Activated B cell treated with CpG ODN at 0.5 μM for 24 hours (primary cell): Measurements from ENCODE around the gene MEN1. TPM values are rescaled to one million over a fixed set of nuclear protein-coding genes. Genes with fewer than 3 reads are reported as not detected.

Experiments
- ATAC-seq: fragments of 200-7000 bp; cut with Tn5 transposase; one replicate; pipeline ENCODE4 v1.10.0; 2021; ENCODE audit warnings: low read depth, mild to moderate bottlenecking, moderate library complexity
- CTCF ChIA-PET: fragments of 350-600 bp; sonication (Branson Sonifier 250); formaldehyde crosslinking; loops from one replicate; lab custom pipeline; 2021; ENCODE audit warnings: antibody characterized with exemption; lab: Charles Lee
- POLR2A ChIA-PET: fragments of 350-600 bp; sonication (Branson Sonifier 250); formaldehyde crosslinking; loops from one replicate; lab custom pipeline; 2021; ENCODE audit warnings: antibody characterized with exemption; lab: Charles Lee
- DNase-seq: peaks from one replicate; pipeline ENCODE4 v3.0.0; 2022
- H3K27ac Mint-ChIP-seq: one replicate; pipeline ENCODE4 v1.8.0; 2020; ENCODE audit warnings: mixed read lengths
- H3K27me3 Mint-ChIP-seq: one replicate; pipeline ENCODE4 v1.8.0; 2021; ENCODE audit warnings: mixed read lengths
- H3K36me3 Mint-ChIP-seq: one replicate; pipeline ENCODE4 v1.8.0; 2021; ENCODE audit warnings: low read depth, mixed read lengths
- H3K4me1 Mint-ChIP-seq: one replicate; pipeline ENCODE4 v1.8.0; 2021; ENCODE audit warnings: mixed read lengths
- H3K4me3 Mint-ChIP-seq: one replicate; pipeline ENCODE4 v1.8.0; 2020; ENCODE audit warnings: mild to moderate bottlenecking, mixed read lengths
- H3K9me3 Mint-ChIP-seq: one replicate; pipeline ENCODE4 v1.8.0; 2020; ENCODE audit warnings: mixed read lengths
- CTCF ChIP-seq: fragments of 200-600 bp; IDR thresholded peaks from one replicate; pipeline ENCODE4 v1.8.0; 2022; ENCODE audit warnings: antibody characterized with exemption, mild to moderate bottlenecking
- intact Hi-C: fragments of 100-400 bp; cut with micrococcal nuclease; formaldehyde crosslinking; loops from one replicate; pipeline ENCODE4 v1.15.1; 2024
- total RNA-seq: library from RNA; stranded (reverse); gene quantifications from 2 replicates; pipeline ENCODE4 v1.2.3, GENCODE V29; 2022

MEN1 gene
- total RNA-seq, 1 donor from 2014 or later: 44.6 TPM

DNA sequence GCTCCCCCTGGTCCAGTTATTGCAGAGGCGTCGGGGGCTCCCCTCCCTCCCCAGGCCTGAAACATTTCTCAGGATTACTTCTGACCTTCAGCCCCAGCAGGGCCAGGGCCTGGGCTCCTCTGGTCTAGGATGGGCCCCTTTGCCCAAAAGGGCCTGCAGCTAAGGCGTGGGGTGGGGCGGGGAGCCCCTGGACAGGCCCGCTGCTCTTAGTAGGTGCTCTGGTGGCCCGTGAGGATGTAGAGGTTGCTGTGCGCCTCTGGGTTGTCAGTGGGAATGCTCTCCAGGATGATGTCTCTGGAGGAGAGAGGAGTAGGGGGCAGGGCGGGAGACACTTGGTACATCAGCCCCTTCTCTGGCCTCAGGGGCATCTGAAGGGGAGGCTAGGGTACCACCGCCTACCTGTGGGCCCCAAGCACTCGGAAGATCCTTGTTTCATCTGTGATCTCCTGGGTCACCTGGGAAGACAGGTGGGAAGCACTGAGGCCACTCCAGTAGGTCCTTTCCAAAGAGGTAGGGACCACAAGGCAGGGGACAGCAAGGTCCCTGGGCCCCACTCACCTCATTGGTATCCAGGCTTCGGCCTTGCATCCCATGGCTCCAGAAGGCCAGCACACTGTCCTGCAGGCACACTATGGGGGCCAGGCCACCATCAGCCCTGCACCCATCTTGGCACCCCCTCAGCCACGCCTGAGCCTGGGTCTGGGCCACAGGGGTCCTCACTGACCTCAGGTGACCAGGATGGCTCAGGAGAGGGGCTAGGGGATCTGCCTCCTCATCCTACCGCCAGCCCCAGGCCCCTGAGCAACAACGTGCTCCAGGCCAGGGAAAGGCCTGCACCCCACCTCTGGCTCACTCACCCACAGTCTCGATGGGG lies 20.8 kb downstream of the MEN1 start:
- intact Hi-C loops: loop anchor here (5.0 kb wide), 1 partner anchor 223 kb away; the partner anchor contains the start of gene ARL2
- DNase-seq (no peak), ATAC-seq (no peak)
- no peak for TF ChIP-seq CTCF
- CTCF ChIA-PET: interaction anchor here (5.3 kb wide), 1 partner anchor 12 kb away, joined by 29 read pairs; the partner anchor contains the start of gene MAP4K2
- Mint-ChIP-seq H3K4me1 (peaks cover 23% of the 10 kb centered on the region), H3K4me3 (no peak overlapping the region), H3K27ac (no peak overlapping the region), H3K27me3 (no peaks in the 10 kb centered on the region), H3K36me3 (peaks cover 47% of the 10 kb centered on the region), H3K9me3 (no peaks in the 10 kb centered on the region)
- POLR2A ChIA-PET: interaction anchor here (0.6 to 1.7 kb wide), 2 partner anchors 13 to 472 kb away, joined by 3 to 6 read pairs; partner anchors contain the start of genes MAP4K2 and POLA2

DNA sequence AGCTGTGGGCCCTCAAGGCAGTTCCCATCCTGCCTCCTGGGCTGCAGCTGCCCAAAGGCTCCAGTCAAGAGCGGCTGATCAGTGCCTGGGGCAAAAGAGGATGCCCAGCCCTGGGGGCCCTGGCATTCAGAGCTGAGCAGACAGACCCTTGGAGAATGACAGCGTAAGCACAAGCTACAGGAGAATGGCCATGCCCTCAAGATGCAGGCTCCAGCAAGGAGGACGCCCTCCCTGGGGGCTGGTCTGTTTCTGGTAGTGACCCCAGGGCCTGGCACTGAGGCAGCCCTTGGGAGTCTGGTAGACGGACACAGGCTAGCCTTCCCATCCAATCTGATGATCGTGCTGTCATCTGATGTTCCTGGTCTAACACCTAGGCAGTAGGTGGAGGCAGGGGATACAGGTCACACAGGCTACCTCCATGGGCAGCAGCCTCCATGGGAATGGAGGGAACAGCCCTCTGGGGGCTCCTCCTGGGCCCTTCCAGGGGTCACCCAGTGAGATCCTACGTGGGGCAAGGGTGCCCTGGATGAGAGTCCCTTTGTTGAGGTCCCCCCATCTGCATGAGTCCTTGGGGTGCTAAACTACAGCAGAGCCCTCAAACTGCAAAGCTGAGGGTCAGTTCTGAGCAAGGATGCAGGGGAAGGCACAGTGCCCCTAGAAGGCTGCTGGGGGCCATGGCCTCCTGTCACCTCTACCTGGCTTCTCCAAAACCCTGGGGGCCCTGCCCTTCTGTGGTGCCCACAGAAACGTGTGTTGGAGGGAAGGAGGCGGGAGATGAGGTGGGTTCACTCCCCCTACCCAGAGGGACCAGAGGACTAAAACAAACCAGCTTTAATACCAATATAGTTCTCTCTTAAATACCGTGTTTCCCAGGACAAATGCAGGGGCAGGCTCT lies 21.8 kb downstream of the MEN1 start:
- H3K36me3 Mint-ChIP-seq: peaks cover 38% of the 10 kb centered on the region
- no peak for TF ChIP-seq CTCF
- ATAC-seq (no peak), DNase-seq (no peak)
- peaks cover 17% of the 10 kb centered on the region for H3K4me1 Mint-ChIP-seq
- no peaks in the 10 kb centered on the region for H3K27me3 Mint-ChIP-seq
- no peaks in the 10 kb centered on the region for H3K9me3 Mint-ChIP-seq
- H3K4me3 Mint-ChIP-seq: no peak overlapping the region
- ChIA-PET POLR2A (interaction anchor here (0.5 to 1.7 kb wide), 6 partner anchors 9 to 473 kb away, joined by 3 to 6 read pairs (median 4); partner anchors contain the start of genes MAP4K2 and POLA2), CTCF (interaction anchor here (0.6 to 5.3 kb wide), 7 partner anchors 13 to 226 kb away, joined by 3 to 29 read pairs (median 3); partner anchors contain the start of genes MAP4K2 and MEN1)
- H3K27ac Mint-ChIP-seq: no peak overlapping the region
- intact Hi-C loops: loop anchor here (5.0 kb wide), 1 partner anchor 224 kb away; the partner anchor contains the start of gene ARL2

DNA sequence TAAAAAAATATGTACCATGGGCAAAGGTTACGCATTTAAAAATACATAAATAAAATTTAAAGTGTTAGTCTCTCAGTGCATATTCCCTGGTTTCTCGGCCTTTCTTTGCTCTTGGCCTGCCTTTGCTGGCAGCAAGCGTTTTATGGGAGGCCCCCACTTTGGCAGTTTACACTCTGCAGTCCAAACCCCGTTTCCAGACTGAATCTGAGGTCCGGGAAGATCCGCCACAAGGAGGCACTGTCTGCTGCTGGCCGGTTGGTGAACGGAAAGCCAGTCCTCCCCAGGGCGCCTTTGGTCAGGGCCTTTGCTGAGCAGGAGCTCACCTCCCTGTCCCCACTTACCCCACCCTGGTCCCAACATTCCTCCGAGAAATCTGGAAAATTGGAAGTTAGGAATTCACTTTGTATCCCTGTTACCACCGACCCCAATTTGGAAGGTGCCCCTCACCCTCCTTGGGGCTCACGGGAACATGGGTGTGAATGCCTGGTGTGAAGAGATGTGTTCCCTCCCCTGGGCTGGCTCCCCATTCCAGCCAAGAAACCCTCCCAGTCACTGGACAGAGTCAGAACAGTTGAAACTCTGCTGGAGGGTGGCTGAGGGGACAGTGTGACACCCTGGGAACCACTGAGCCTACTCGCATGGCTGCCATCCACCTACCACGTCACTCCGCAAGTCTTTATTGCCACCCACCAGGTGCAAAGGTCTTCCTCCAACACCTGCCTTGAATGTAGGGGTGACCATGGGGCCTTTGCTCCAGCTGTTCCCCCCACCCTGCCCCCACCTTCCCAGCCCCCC lies 22.6 kb downstream of the MEN1 start:
- Mint-ChIP-seq H3K36me3 (peaks cover 36% of the 10 kb centered on the region), H3K4me3 (no peak overlapping the region), H3K27ac (peak overlapping the region; percentile 73), H3K9me3 (no peaks in the 10 kb centered on the region), H3K4me1 (peaks cover 18% of the 10 kb centered on the region), H3K27me3 (no peaks in the 10 kb centered on the region)
- intact Hi-C loops: loop anchor here (1.0 to 5.0 kb wide), 4 partner anchors 12 to 225 kb away; partner anchors contain the start of genes ARL2 and CDC42BPG
- TF ChIP-seq CTCF: no peak
- ChIA-PET POLR2A (interaction anchor here (0.7 to 1.7 kb wide), 5 partner anchors 8 to 446 kb away, joined by 3 to 6 read pairs (median 4); partner anchors contain the start of gene MAP4K2), CTCF (interaction anchor here (0.6 to 5.3 kb wide), 7 partner anchors 14 to 227 kb away, joined by 3 to 29 read pairs (median 3); partner anchors contain the start of genes MAP4K2 and MEN1)
- peak; percentile 57 for DNase-seq
- peak; percentile 74 for ATAC-seq

- ChIA-PET POLR2A (interaction anchor here (0.7 to 6.2 kb wide), 3 partner anchors 14 to 62 kb away, joined by 3 to 63 read pairs (median 8); no protein-coding TSS in a partner anchor), CTCF (interaction anchor here (0.9 to 5.3 kb wide), 10 partner anchors 15 to 108 kb away, joined by 3 to 29 read pairs (median 4); partner anchors contain the start of genes CDC42BPG and MAP4K2)
- Mint-ChIP-seq H3K27ac (no peak overlapping the region), H3K27me3 (no peaks in the 10 kb centered on the region), H3K4me3 (no peak overlapping the region), H3K4me1 (peaks cover 27% of the 10 kb centered on the region), H3K36me3 (peaks cover 27% of the 10 kb centered on the region), H3K9me3 (no peaks in the 10 kb centered on the region)
- ATAC-seq (no peak), DNase-seq (no peak)
- TF ChIP-seq CTCF: no peak
- intact Hi-C loops: loop anchor here (5.0 kb wide), 1 partner anchor 226 kb away; the partner anchor contains the start of gene ARL2
Observed at GRCh38 chr11:64786308-64786707, 24.0 kb downstream of the MEN1 start.
